ENCODE data around the gene DSCAML1. TPM values are rescaled to one million over a fixed set of nuclear protein-coding genes. Genes with fewer than 3 reads are reported as not detected.

DSCAML1 gene
- total RNA-seq, 2 experiments from 2014 or later, result 0.13 to 0.29 TPM

- Mint-ChIP-seq H3K4me1 (ENCODE audit: low read depth) (no peaks in the 10 kb centered on the region), H3K27ac (no peak overlapping the region), H3K4me3 (no peak overlapping the region), H3K27me3 (no peaks in the 10 kb centered on the region), H3K9me3 (no peaks in the 10 kb centered on the region), H3K36me3 (ENCODE audit: low read depth) (no peaks in the 10 kb centered on the region)
- ATAC-seq (no peak), DNase-seq (no peak)
- ChIA-PET POLR2A (no interaction called here), CTCF (interaction anchor here (0.8 kb wide), 1 partner anchor 48 kb away, joined by 3 read pairs; no protein-coding TSS in a partner anchor)
- TF ChIP-seq, protein P1, sequence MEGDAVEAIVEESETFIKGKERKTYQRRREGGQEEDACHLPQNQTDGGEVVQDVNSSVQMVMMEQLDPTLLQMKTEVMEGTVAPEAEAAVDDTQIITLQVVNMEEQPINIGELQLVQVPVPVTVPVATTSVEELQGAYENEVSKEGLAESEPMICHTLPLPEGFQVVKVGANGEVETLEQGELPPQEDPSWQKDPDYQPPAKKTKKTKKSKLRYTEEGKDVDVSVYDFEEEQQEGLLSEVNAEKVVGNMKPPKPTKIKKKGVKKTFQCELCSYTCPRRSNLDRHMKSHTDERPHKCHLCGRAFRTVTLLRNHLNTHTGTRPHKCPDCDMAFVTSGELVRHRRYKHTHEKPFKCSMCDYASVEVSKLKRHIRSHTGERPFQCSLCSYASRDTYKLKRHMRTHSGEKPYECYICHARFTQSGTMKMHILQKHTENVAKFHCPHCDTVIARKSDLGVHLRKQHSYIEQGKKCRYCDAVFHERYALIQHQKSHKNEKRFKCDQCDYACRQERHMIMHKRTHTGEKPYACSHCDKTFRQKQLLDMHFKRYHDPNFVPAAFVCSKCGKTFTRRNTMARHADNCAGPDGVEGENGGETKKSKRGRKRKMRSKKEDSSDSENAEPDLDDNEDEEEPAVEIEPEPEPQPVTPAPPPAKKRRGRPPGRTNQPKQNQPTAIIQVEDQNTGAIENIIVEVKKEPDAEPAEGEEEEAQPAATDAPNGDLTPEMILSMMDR (IDR thresholded peaks at IDR 0.05), result no peak
- intact Hi-C loops (cut with micrococcal nuclease), result no loop called here
Measured at GRCh38 chr11:117668321-117668751, 128.7 kb downstream of the DSCAML1 start.

- no peaks in the 10 kb centered on the region for H3K27me3 Mint-ChIP-seq
- TF ChIP-seq, protein P1 (IDR thresholded peaks at IDR 0.05), result no peak
- no peak for DNase-seq
- H3K4me1 Mint-ChIP-seq (ENCODE audit: low read depth), result no peaks in the 10 kb centered on the region
- ChIA-PET POLR2A (no interaction called here), CTCF (no interaction called here)
- intact Hi-C loops (cut with micrococcal nuclease), result no loop called here
- H3K27ac Mint-ChIP-seq, result no peak overlapping the region
- no peaks in the 10 kb centered on the region for H3K9me3 Mint-ChIP-seq
- ATAC-seq, result no peak
- no peaks in the 10 kb centered on the region for H3K36me3 Mint-ChIP-seq (ENCODE audit: low read depth)
- no peak overlapping the region for H3K4me3 Mint-ChIP-seq
Measured at GRCh38 chr11:117664897-117665296, 132.1 kb downstream of the DSCAML1 start.

DNA sequence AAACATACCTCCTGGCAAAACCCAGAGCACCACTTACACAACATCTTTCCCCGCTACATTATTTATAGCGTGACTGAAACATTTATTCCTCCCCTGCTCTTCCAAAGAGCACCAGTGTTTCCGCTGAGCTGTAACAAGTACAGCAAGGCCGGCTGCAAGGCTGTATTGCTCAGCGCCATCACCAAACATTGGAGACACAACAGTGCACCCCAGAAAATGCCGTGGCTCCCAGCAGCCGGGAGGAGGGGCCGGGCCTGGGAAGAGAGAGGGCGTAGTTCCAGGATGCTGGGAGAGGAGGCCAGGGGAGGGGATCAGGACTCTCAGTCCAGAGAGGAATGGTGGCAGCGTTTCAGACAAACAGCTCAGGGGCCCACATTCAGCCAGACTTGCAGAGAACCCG lies 133.2 kb downstream of the DSCAML1 start:
- no peak overlapping the region for H3K4me3 Mint-ChIP-seq
- DNase-seq (no peak), ATAC-seq (no peak)
- intact Hi-C loops (cut with micrococcal nuclease), result no loop called here
- H3K9me3 Mint-ChIP-seq, result no peaks in the 10 kb centered on the region
- ChIA-PET CTCF (interaction anchor here (1.5 kb wide), 1 partner anchor 237 kb away, joined by 3 read pairs; no protein-coding TSS in a partner anchor), POLR2A (no interaction called here)
- H3K27me3 Mint-ChIP-seq, result no peaks in the 10 kb centered on the region
- no peaks in the 10 kb centered on the region for H3K4me1 Mint-ChIP-seq (ENCODE audit: low read depth)
- TF ChIP-seq, protein P1 (IDR thresholded peaks at IDR 0.05), result no peak
- H3K27ac Mint-ChIP-seq, result no peak overlapping the region
- H3K36me3 Mint-ChIP-seq (ENCODE audit: low read depth), result no peaks in the 10 kb centered on the region

- ATAC-seq (no peak), DNase-seq (no peak)
- Mint-ChIP-seq H3K27me3 (no peaks in the 10 kb centered on the region), H3K4me3 (no peak overlapping the region), H3K36me3 (ENCODE audit: low read depth) (no peaks in the 10 kb centered on the region), H3K4me1 (ENCODE audit: low read depth) (no peaks in the 10 kb centered on the region), H3K27ac (no peak overlapping the region), H3K9me3 (no peaks in the 10 kb centered on the region)
- TF ChIP-seq, protein P1 (IDR thresholded peaks at IDR 0.05), result no peak
- intact Hi-C loops (cut with micrococcal nuclease), result no loop called here
- ChIA-PET POLR2A (no interaction called here), CTCF (interaction anchor here (1.5 kb wide), 1 partner anchor 237 kb away, joined by 3 read pairs; no protein-coding TSS in a partner anchor)
Measured at GRCh38 chr11:117663414-117663813, 133.6 kb downstream of the DSCAML1 start.

DNA sequence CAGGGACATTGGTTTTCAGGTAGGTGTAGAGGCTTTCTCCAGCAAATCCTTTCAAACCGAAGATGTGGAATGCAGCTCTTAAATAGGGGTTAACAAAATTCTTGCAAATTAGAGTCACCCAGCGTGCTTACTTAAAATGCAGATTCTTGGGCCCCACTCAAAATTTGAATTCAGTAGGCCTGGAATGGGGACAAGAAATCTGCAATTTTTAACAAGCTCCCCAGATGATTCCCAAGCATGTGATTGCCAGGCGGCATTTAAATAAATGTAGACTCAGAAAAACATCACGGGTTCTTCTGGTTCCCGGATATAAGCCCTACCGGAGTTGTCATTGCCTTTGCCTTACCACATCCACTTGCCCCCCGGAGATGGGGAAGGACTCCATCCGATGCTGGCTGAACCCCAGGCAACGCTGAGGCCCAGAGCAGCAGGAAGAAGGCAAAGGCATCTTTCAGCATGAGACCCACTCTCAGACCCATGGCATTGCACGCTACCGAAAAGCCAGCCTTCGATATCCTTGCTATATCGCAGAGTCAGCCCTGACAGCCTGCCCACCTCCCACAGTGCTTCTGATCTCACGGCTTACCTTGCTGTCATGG lies 134.2 kb downstream of the DSCAML1 start:
- intact Hi-C loops (cut with micrococcal nuclease), result no loop called here
- no peaks in the 10 kb centered on the region for H3K9me3 Mint-ChIP-seq
- TF ChIP-seq, protein P1 (IDR thresholded peaks at IDR 0.05), result no peak
- no peak for ATAC-seq
- H3K27ac Mint-ChIP-seq, result no peak overlapping the region
- no peaks in the 10 kb centered on the region for H3K36me3 Mint-ChIP-seq (ENCODE audit: low read depth)
- CTCF ChIA-PET, result interaction anchor here (1.5 kb wide), 1 partner anchor 236 kb away, joined by 3 read pairs; no protein-coding TSS in a partner anchor
- no peak for DNase-seq
- POLR2A ChIA-PET, result no interaction called here
- H3K4me1 Mint-ChIP-seq (ENCODE audit: low read depth), result no peaks in the 10 kb centered on the region
- H3K4me3 Mint-ChIP-seq, result no peak overlapping the region
- H3K27me3 Mint-ChIP-seq, result no peaks in the 10 kb centered on the region
